Prostate gland (tissue), 2 donors: ENCODE data around the gene M1AP. TPM values are rescaled to one million over a fixed set of nuclear protein-coding genes. Genes with fewer than 3 reads are reported as not detected.
A peak's percentile ranks its signal among the peaks of the same experiment; 100 is the strongest.

Experiments used
- DNase-seq: peaks from one replicate; pipeline ENCODE4 v3.0.0-alpha.2; 2019; ENCODE audit warnings: low spot score
- H3K27ac ChIP-seq, 2 donors: fragments of 200-600 bp; sonication (generic); 2 replicates each; pipeline ENCODE4 v1.5.1; 2017 to 2019
- H3K27me3 ChIP-seq: fragments of 200-600 bp; sonication (generic); replicated peaks from 2 replicates; pipeline ENCODE4 v1.5.1; 2019; ENCODE audit not compliant: insufficient read depth
- H3K36me3 ChIP-seq, 2 donors: fragments of 200-600 bp; sonication (generic); 1 replicate in 1 of 2; 2 replicates in 1 of 2; pipeline versions ENCODE4 v1.5.1 to v1.8.1; 2017 to 2019
- H3K4me1 ChIP-seq: fragments of 200-600 bp; sonication (generic); replicated peaks from 2 replicates; pipeline ENCODE4 v1.5.1; 2019
- H3K4me3 ChIP-seq, 2 donors: fragments of 200-600 bp; sonication (generic); 2 replicates each; pipeline ENCODE4 v1.5.1; 2017 to 2019
- H3K9me3 ChIP-seq: fragments of 200-600 bp; sonication (generic); 2 replicates; pipeline ENCODE4 v1.5.1; 2017
- CTCF ChIP-seq, 4 experiments: fragments of 200-600 bp in 2 of 4; fragments of 450-650 bp in 2 of 4; sonication (generic) in 2 of 4; IDR thresholded peaks; 1 replicate in 3 of 4; 2 replicates in 1 of 4; pipeline ENCODE4 v1.5.1; 2016 to 2019; ENCODE audit warnings: antibody characterized with exemption in 4 of 4, mild to moderate bottlenecking in 2 of 4, moderate library complexity in 2 of 4
- POLR2A ChIP-seq: fragments of 450-650 bp; IDR thresholded peaks from one replicate; pipeline ENCODE4 v1.6.1; 2016; ENCODE audit warnings: antibody characterized with exemption, mild to moderate bottlenecking
- POLR2AphosphoS5 ChIP-seq: sonication (generic); formaldehyde crosslinking; IDR thresholded peaks from one replicate; pipeline ENCODE4 v1.6.1; 2017; ENCODE audit warnings: antibody characterized with exemption
- WGBS: methylation state at CpG from one replicate; pipeline ENCODE4 v1.1.5; 2018; 5-methylcytosine and 5-hydroxymethylcytosine counted together
- intact Hi-C: fragments of 100-400 bp; cut with DNase I; formaldehyde crosslinking; loops from one replicate; pipeline ENCODE4 v1.14.2; 2022
- total RNA-seq, 2 donors: library from RNA; depleted of rRNA; stranded (reverse); fragments of >200 nt; gene quantifications; one replicate each; pipeline ENCODE4 v1.1.0, GENCODE V29; 2016

Gene M1AP
- total RNA-seq, 2 donors from 2014 or later, result 0.18 to 10.9 TPM

GRCh38 chr2:74658516-74658915, 10.4 kb upstream of the M1AP start:
- Histone ChIP-seq H3K27me3 (no peaks in the 10 kb centered on the region), H3K4me3 (no peak overlapping the region), H3K36me3 (no peaks in the 10 kb centered on the region), H3K9me3 (no peaks in the 10 kb centered on the region), H3K4me1 (no peaks in the 10 kb centered on the region), H3K27ac (no peak overlapping the region)
- intact Hi-C loops, result no loop called here
- no peak for DNase-seq
- TF ChIP-seq POLR2AphosphoS5 (no peak), CTCF (IDR thresholded peaks at IDR 0.05) (no peak), POLR2A (no peak)
- 96% methylated on average over 2 of the region's 2 CpGs for WGBS

- no peak for DNase-seq
- TF ChIP-seq POLR2A (no peak), POLR2AphosphoS5 (no peak), CTCF (IDR thresholded peaks at IDR 0.05) (no peak)
These were observed 7.4 kb upstream of the M1AP start for GRCh38 chr2:74655579-74655978.

DNA sequence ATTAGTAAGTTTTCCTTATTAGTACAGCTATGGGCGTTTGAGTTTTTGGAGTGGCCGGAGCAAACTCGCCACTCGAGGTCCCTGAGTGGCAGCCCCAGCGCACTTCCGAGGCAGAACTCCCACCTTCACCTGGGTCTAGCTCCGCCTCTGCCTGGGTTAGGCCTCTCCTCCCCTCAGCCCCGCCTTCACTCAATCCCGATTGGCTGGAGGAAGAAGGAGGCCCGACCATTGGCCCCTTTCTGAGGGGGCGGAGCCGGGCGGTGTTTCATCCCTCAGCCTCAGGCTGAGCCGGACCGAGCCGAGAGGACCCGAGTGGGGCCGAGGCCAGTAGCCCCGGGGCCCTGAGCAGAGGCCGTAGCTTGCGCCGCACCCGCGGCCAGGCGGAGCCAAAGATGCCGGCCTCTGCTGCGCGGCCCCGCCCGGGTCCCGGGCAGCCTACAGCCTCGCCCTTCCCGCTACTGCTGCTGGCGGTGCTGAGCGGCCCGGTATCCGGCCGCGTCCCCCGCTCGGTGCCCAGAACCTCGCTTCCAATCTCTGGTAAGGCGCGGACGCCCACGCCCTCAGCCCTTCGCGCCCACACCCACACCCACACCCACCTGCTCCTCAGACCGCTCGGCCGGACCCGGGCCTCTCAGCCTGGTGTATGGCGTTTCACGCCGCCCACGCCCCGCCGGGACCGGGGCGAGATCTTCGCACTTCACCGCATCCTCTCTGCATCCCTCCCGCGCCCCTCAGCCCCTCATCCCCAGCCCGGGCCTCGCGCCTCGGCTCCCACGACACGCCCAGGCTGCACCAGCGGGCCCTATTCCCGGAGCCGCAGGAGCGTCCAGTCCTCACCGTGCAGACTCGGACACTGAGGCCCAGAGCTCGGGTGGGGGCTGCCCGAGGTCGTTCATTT, 6.1 kb upstream of the M1AP start, which contains the start of gene SEMA4F:
Gene SEMA4F (plus strand): TSS at position 263 of the 898 bp plus-strand sequence. CDS start 130 bp downstream, at position 393.
- 1% methylated on average over 72 of the region's 79 CpGs for WGBS
- Histone ChIP-seq H3K36me3 (no peaks in the 10 kb centered on the region), H3K27ac (peak within 1 kb of the TSS; percentile 31 to 63), H3K9me3 (no peaks in the 10 kb centered on the region), H3K4me1 (no peaks in the 10 kb centered on the region), H3K4me3 (peak within 1 kb of the TSS; percentile 73 to 77), H3K27me3 (no peaks in the 10 kb centered on the region)
- no peak for TF ChIP-seq CTCF (IDR thresholded peaks at IDR 0.05)
- TF ChIP-seq POLR2AphosphoS5, result peak; percentile 96
- TF ChIP-seq POLR2A, result peak; percentile 88
- intact Hi-C loops, result no loop called here
- peak; percentile 95 for DNase-seq

More at GRCh38 chr2:74655579-74655978, 7.4 kb upstream of the M1AP start:
- Histone ChIP-seq H3K27ac (no peak overlapping the region), H3K9me3 (no peaks in the 10 kb centered on the region), H3K36me3 (no peaks in the 10 kb centered on the region), H3K4me1 (no peaks in the 10 kb centered on the region), H3K4me3 (no peak overlapping the region), H3K27me3 (no peaks in the 10 kb centered on the region)
- WGBS, result 96% methylated on average over 1 of the region's 1 CpG
- intact Hi-C loops, result no loop called here

DNA sequence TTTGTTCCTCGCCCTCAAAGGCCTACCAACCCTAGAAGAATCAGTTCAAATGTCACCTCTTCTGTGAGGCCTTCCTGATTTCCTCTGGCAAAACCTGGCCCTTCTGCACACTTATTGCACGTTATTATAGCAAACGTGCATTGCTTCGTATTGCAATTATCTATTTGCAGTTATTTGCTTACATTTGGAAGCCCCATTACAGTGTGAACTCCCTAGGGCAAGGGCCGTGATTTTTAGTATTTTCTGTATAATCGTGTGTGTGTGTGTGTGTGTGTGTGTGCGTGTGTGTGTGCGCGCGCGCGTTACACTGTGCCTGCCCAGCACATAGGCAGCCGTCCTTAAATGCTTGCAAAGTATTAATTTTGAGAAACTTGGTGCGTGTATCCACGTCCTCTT, 5.5 kb upstream of the M1AP start:
- no peak for TF ChIP-seq POLR2AphosphoS5
- WGBS, result 8% methylated on average over 15 of the region's 15 CpGs
- Histone ChIP-seq H3K4me1 (no peaks in the 10 kb centered on the region), H3K27ac (no peak overlapping the region), H3K27me3 (peaks cover 3% of the 10 kb centered on the region), H3K4me3 (peak overlapping the region; percentile 73 to 77), H3K9me3 (no peaks in the 10 kb centered on the region), H3K36me3 (no peaks in the 10 kb centered on the region)
- DNase-seq, result no peak
- intact Hi-C loops, result no loop called here

- no peak for DNase-seq
- peaks cover 3% of the 10 kb centered on the region for H3K27me3 ChIP-seq
- WGBS, result 91% methylated on average over 13 of the region's 13 CpGs
- H3K4me1 ChIP-seq, result no peaks in the 10 kb centered on the region
- no peaks in the 10 kb centered on the region for H3K36me3 ChIP-seq
- TF ChIP-seq CTCF (IDR thresholded peaks at IDR 0.05) (no peak), POLR2A (no peak)
- intact Hi-C loops, result no loop called here
- no peak overlapping the region for H3K27ac ChIP-seq
- no peak overlapping the region for H3K4me3 ChIP-seq
- H3K9me3 ChIP-seq, result no peaks in the 10 kb centered on the region
These were observed 1.2 kb downstream of the M1AP start for GRCh38 chr2:74646834-74647482.
